ENCODE measurements around the gene PPP2R1B.
"Not testable (repeated sequence)": the region's sequence is repeated elsewhere in the genome, so short reads cannot be mapped to it uniquely, and the experiment has no call there.

The PPP2R1B gene

GRCh38 chr11:111782109-111782741 is 16.0 kb upstream of the PPP2R1B start:
- peak; percentile 41 for FAIRE-seq

DNA sequence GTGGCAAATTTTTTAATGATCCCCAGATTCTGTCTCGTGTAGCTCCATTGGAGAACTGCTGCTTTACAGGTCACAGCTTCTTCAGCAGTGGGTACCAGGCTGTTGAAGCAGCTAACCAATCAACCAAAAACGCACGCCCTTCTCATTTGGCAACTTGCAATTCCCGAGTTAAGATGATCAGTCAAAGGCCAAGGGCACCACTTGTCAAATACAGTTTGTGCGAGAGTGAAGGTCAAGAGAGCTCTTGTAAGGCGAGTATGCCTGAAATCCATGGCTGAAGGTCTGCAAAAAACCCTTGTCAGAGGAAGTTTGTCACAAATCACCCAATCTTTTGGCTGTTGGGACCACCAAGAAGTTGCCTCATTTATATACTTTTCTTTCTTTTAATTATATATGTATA is 12.9 kb upstream of the PPP2R1B start:
- no peak for FAIRE-seq

DNA sequence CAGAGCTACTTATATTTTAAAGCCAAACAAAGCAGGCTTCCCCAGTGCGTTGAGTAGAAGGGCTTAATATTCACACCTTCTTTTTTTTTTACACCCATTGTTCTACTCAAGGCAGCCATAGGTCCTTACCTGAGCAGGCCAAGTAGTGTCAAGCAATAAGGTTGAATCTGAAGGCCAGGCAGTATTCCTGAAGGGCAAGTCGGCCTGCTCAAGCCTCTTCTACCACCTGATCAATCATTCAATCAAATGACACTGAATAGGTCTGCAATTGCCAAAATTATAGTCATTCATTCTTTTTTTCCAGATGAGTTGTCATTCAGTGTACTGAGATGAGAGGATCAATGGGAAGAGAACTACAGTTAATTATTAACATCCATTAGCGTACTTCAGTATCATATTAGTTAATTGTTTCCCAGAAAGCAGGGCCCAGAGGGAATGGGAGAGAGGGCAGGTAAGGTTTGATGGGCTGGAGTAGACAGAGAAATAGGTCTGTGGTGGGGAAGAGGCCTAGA is 11.9 kb upstream of the PPP2R1B start:
- no peak for FAIRE-seq

- peak; percentile 87 for FAIRE-seq
These were observed 11.2 kb upstream of the PPP2R1B start for GRCh38 chr11:111777094-111778046.

DNA sequence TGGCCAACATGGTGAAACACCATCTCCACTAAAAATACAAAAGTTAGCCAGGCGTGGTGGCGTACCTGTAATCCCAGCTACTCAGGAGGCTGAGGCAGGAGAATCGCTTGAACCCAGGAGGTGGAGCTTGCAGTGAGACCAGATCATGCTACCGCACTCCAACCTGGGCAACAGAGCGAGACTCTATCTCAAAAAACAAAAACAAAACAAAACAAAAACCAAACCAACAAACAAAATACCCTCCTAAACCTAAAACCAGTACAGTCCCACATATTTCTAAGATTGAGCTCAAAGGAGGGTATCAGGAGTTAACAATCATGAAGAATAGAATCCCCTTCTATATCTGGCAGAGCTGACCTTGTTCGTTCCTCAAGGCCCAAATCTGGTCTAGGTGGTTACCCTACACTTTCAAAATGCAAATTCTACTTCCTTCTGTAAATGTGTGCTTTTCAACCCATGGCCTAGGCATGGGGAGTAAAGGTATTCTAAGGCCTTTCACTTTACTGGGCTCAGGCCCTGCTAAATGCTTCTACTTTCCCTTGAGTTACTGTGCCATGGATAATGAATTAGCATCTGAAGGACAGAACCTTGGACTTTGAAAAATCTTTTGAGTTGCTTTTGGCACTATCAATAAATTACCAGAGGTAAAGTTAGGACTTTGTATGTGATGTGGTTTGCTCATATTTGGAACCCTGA is 10.4 kb upstream of the PPP2R1B start:
- no peak for FAIRE-seq

GRCh38 chr11:111774955-111775710 is 8.9 kb upstream of the PPP2R1B start:
- FAIRE-seq, result no peak

- no peak for FAIRE-seq
These were observed 6.3 kb upstream of the PPP2R1B start for GRCh38 chr11:111772535-111772934.

- FAIRE-seq, result not testable (repeated sequence)
These were observed 5.0 kb upstream of the PPP2R1B start for GRCh38 chr11:111771205-111771604.

GRCh38 chr11:111770581-111771134 is 4.5 kb upstream of the PPP2R1B start:
- FAIRE-seq, result no peak

DNA sequence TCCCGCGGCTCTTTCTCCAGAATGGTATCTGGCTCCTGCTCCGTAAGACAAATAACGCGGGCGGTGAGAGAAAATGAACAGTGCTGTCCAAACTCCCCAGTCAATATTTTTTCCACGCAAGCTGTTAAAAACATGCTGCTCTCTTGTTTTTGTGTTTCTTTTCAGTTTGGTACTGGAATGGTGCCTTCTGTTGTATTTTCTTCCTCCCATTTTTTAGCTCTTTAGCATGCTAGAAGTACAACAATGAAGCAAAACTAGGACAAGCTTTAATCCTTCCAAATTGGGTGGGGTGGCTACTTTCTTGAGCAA is 599 bp upstream of the PPP2R1B start:
- no peak for FAIRE-seq

- no peak for FAIRE-seq
These were observed 737 bp downstream of the PPP2R1B start for GRCh38 chr11:111765320-111765983.

- no peak for FAIRE-seq
These were observed 1.6 kb downstream of the PPP2R1B start for GRCh38 chr11:111764621-111765020.

- FAIRE-seq, result no peak
These were observed 3.1 kb downstream of the PPP2R1B start for GRCh38 chr11:111762981-111763643.

DNA sequence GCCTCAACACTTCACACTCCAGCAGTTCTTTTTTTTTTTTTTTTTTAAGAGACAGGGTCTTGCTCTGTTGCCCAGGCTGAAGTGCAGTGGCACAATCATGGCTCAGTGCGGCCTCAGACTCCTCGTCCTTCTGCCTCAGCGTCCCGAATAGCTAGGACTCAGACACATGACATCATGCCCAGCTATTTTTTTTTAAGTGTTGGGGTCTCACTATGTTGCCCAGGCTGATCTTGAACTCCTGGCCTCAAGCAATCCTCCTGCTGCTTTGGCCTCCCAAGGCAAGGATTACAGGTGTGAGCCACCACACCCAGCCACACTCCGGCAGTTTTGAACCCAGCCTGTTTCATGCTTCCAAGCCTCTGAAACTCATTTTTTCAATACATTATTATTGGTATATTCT is 3.7 kb downstream of the PPP2R1B start:
- FAIRE-seq, result no peak

- FAIRE-seq, result no peak
These were observed 5.2 kb downstream of the PPP2R1B start for GRCh38 chr11:111761036-111761435.

GRCh38 chr11:111759778-111760407 is 6.3 kb downstream of the PPP2R1B start:
- no peak for FAIRE-seq

GRCh38 chr11:111759376-111759775 is 6.8 kb downstream of the PPP2R1B start:
- FAIRE-seq, result no peak

DNA sequence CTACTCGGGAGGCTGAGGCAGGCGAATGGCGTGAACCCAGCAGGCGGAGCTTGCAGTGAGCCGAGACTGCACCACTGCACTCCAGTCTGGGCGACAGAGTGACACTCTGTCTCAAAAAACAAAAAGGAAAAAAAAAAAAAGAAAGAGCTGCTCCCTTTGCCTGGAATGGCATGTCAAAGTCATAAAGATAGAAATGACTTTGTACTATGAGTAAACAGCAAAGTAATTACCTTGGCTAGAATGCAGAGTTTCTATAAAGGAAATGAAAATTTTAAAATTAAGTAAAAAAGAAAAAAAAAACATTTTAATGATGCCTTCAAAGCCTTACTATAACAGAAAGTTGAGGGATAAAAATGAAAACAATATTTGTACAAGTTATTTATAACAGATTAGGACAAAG is 10.1 kb downstream of the PPP2R1B start:
- no peak for FAIRE-seq

DNA sequence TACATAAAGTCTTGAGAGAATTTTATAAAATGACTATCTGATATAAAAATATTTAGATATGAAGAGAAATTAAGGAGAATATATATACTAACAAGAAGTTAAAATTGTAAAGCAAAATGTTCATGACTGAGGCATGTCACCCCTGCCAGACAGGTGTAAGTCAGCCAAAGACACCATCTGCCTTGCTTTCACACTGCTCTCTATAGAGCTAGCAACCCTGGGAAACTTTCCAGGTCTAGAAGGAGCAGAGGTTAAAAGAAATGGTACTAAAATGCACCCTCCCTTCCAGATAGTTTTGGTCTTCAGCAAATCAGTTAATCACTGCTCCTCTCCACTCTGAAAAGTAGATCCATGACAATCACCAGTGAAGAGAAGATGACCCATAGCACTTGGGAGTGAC is 16.5 kb downstream of the PPP2R1B start:
- FAIRE-seq, result no peak

DNA sequence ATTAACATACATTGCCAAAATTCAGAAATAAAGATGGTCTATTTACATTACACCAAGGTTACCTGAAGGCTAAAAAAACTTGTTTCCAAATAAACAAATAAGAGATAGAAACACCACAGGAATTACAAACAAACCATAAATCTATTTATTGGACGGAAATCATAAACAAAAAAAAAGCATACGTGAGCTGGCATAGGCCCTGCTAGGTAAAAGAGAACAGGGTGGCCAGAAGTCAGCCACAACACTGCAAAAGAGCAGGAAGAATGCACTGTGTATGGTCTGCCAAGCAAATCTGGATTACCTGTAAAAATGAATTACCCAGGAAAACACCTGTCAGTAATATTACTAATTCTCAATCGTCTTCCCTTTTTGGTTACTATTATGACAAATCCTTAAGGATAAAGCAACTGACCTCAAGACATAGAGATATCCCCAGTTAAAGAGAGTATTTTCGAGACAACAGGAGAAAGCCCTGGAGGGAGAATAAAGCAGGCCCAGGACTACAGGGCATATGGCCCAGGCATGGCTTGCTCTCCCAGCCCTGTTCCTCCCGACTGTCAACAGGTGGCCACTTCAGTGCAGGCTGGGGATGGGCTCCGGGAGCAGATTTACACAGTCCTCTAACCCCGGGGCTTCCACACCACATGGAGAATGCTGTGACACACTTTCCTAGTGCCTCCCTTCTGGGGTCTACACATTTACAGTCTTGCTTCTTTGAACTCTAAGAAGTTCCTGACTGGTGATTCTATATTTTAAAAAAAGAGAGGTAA is 18.0 kb downstream of the PPP2R1B start:
- FAIRE-seq, result no peak
